ENCODE data around the gene PCED1A. TPM values are rescaled to one million over a fixed set of nuclear protein-coding genes. Genes with fewer than 3 reads are reported as not detected.
"Not testable (repeated sequence)": the region's sequence is repeated elsewhere in the genome, so short reads cannot be mapped to it uniquely, and the experiment has no call there.

PCED1A gene
- total RNA-seq, 1 donor from 2014 or later = 7.3 TPM

DNA sequence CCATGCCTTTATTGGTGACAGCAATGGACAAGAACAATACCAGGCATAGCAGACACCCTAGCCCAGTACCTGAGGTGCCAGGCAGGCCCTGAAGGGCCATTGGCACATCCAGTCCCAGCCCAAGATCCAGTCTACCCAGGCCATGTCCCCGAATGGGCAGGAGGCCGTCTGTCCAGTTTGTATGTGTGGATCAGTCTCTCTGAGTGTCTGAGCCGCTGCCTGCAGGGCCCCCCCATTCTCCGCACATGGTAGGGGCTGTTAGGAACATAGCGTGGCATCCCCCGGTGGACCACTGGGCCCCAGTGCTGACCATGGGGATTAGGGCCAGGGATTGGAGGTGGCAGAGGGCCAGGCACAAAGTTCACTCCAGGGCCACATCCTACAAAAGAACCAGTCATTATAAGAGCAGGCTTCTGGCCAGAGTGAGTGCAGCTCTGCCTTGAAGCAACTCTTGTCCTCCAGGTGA lies 5.1 kb downstream of the PCED1A start:
- intact Hi-C loops (cut with DNase I) = no loop called here
- no peak for DNase-seq
- ATAC-seq (ENCODE audit: poor library complexity) = no peak

DNA sequence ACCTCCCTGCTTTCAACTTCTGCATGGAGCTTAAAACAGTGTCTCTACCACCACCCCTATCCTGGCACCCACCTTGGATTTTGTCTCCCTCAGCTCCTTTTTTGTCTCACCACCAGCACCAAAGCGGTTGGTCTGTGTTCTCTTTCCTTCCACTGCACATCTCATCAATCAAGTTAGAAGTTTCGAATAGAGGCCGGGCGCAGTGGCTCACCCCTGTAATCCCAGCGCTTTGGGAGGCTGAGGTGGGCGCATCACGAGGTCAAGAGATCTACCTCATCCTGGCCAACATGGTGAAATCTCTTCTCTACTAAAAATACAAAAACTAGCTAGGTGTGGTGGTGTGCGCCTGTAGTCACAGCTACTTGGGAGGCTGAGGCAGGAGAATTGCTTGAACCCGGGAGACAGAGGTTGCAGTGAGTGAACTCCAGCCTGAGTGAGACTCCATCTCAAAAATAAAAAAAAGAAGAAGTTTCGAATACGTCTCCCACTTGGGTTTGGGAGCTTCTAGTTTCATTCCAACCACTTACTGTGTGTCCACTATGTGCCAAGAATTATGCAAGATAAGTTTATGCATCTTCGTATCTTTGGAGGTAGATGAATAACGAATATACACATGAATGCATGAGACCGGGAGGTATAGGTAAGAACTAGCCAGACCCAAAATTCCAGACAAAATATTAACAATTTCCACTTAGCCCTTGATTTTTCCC lies 5.9 kb downstream of the PCED1A start:
- intact Hi-C loops (cut with DNase I) = no loop called here
- ATAC-seq (ENCODE audit: poor library complexity) (no peak), DNase-seq (no peak)

DNA sequence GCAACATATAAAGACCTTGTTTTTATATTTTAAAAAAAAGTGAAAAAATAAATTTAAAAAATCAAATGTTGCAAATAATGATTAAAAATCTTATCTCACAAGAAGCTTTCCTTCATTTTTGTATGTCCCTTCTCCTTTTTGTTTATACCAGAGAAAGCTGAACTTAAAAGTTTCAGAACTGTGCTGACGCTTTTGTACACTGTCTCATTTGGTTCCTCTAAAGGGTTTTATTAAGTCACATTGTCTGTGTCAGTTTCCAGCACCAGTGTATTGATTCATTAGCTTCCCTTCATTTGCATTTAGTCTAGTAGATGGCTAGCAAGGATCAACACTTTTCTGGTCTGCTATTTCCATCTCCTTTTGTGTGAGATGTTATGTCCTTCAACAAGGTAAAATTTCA lies 6.7 kb downstream of the PCED1A start:
- intact Hi-C loops (cut with DNase I) = no loop called here
- DNase-seq (no peak), ATAC-seq (ENCODE audit: poor library complexity) (no peak)

DNA sequence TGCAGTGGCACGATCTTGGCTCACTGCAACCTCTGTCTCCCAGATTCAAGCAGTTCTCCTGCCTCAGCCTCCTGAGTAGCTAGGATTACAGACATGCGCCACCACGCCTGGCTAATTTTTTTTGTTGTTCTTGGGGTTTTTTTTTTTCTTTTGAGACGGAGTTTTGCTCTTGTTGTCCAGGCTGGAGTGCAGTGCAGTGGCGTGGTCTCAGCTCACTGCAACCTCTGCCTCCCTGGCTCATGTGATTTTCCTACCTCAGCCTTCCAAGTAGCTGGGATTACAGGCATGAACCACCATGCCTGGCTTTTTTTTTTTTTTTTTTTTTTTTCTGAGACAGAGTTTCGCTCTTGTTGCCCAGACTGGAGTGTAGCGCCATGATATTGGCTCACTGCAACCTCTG lies 9.2 kb downstream of the PCED1A start:
- DNase-seq; intact Hi-C loops (cut with DNase I); ATAC-seq (ENCODE audit: poor library complexity): not testable (repeated sequence)

DNA sequence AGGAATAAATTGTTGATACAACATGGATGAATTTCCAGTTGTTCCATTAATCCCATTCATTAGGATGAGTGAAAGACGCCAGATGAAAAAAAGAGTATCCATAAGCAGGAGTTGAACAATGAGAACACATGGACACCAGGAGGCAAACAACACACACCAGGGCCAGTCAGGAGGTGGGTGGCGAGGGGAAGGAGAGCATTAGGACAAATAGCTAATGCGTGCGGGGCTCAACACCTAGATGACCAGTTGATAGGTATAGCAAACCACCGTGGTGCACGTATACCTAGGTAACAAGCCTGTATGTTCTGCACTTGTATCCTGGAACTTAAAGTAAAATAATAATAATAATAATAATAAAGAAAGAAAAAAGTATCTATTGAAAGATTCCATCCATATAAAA lies 11.1 kb downstream of the PCED1A start:
- DNase-seq (no peak), ATAC-seq (ENCODE audit: poor library complexity) (no peak)
- intact Hi-C loops (cut with DNase I) = no loop called here

GRCh38 chr20:2826655-2827054 lies 13.8 kb downstream of the PCED1A start:
- no peak for ATAC-seq (ENCODE audit: poor library complexity)
- intact Hi-C loops (cut with DNase I) = no loop called here

DNA sequence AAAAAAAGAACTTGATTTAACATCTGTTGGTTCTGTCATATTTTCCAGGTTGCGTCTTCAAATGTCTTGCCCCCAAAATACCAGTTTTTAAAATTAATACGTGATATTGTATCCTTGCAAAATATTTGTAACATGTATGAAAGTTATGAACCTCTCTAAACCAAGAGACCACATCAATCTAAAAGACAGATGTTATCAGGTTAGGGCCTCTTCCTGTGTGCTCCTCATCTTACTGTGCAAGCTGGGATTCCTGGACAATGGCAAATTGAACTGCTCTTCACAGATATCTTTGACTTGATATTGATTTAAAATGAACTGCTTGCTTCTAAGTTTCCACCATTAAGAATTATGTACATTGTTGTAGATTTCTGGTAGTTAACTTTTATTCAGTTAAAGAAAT lies 14.7 kb downstream of the PCED1A start:
- intact Hi-C loops (cut with DNase I) = no loop called here
- no peak for ATAC-seq (ENCODE audit: poor library complexity)
- no peak for DNase-seq

More at GRCh38 chr20:2826655-2827054, 13.8 kb downstream of the PCED1A start:
- DNase-seq = no peak

- no peak for ATAC-seq (ENCODE audit: poor library complexity)
- no peak for DNase-seq
- intact Hi-C loops (cut with DNase I) = no loop called here
These were observed 18.4 kb downstream of the PCED1A start for GRCh38 chr20:2822073-2822472.

GRCh38 chr20:2820896-2821869 lies 19.3 kb downstream of the PCED1A start:
- peak; percentile 42 for DNase-seq
- ATAC-seq (ENCODE audit: poor library complexity) = peak; percentile 40
- intact Hi-C loops (cut with DNase I) = no loop called here

- peak; percentile 30 for ATAC-seq (ENCODE audit: poor library complexity)
- intact Hi-C loops (cut with DNase I) = no loop called here
- DNase-seq = no peak
These were observed 20.2 kb downstream of the PCED1A start for GRCh38 chr20:2820084-2820895.

DNA sequence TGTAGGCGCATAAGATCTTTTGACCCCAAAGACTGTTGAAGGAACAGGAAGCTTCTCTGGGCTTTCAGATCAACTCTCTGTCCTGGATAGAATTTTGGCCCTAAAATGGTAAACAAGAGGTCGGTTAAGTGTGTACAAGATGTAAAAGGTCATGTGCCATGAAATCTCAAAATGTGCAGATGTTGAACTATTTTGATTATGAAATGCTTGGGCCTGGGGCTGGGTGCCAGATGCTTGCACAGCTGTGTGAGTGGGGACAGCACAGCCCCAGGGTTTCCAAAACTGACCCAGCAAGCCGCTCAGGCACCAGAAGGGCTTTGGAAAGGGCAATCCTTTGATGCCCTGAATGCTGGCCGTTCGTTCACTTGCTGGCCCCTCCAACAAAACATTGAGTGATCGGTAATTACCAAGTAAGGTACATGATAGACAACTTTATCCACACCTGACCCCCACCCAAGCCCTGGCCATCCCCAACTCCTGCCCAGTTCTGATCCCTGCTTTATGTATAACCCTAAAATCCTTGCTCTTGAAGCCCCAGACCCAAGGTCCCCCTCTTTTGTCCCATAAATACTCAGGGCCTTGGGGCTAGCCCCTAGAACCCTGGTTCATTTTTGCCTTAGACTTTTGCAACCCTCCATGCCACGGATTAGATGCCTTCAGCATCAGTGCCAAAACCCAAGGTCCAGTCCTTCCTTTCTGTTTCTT lies 22.4 kb downstream of the PCED1A start:
- ATAC-seq (ENCODE audit: poor library complexity) (peak; percentile 60), DNase-seq (peak; percentile 70)
- intact Hi-C loops (cut with DNase I) = no loop called here

DNA sequence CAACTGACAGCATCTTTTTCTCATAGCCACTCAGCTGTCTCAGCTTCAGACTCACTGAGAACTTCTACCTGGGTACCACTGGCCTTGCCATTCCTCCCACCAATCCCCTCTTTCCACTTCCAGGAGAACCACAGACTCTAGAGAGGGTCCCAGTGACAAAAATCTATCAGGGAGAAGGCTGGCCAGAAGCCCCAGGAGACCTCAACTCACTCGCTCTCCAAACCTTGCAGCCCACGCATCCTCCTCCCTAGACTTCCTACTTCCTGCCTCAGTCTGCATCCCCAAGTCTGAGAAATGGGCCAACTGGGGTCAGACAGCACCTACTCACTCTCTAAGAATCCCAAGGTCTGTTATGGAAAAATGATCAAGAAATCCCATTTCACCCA lies 23.1 kb downstream of the PCED1A start:
- DNase-seq (no peak), ATAC-seq (ENCODE audit: poor library complexity) (no peak)
- intact Hi-C loops (cut with DNase I) = no loop called here

- DNase-seq = no peak
- intact Hi-C loops (cut with DNase I) = no loop called here
These were observed 23.7 kb downstream of the PCED1A start for GRCh38 chr20:2816583-2817340.

GRCh38 chr20:2816030-2816582 lies 24.3 kb downstream of the PCED1A start, which contains the start of gene TMEM239:
TSS of gene TMEM239 (plus strand) at chr20:2816364. CDS start at chr20:2816555, 191 bp downstream.
- intact Hi-C loops (cut with DNase I) = no loop called here
- no peak for ATAC-seq (ENCODE audit: poor library complexity)
- DNase-seq = no peak

More at GRCh38 chr20:2816583-2817340, 23.7 kb downstream of the PCED1A start:
- no peak for ATAC-seq (ENCODE audit: poor library complexity)

- intact Hi-C loops (cut with DNase I) = no loop called here
- DNase-seq (no peak), ATAC-seq (ENCODE audit: poor library complexity) (no peak)
These were observed 25.1 kb downstream of the PCED1A start for GRCh38 chr20:2815242-2815900.

- intact Hi-C loops (cut with DNase I) = no loop called here
- DNase-seq (no peak), ATAC-seq (ENCODE audit: poor library complexity) (peak; percentile 34)
These were observed 25.8 kb downstream of the PCED1A start, which contains the start of gene C20orf141 for GRCh38 chr20:2814587-2815051. TSS of gene C20orf141 (plus strand) at chr20:2814987. CDS start at chr20:2815185, 198 bp downstream.

Data from Right ventricle myocardium superior (tissue), 1 donor.